Trophoblast cell (in vitro differentiated cells and primary cell): Measurements from ENCODE around the gene CELF1.

Source experiments
- DNase-seq, 2 donors: peaks; one replicate each; pipeline ENCODE4 v3.0.0-alpha.2; 2016
- H2AFZ ChIP-seq: 2 replicates; pipeline ENCODE4 v1.6.1; 2013; ENCODE audit warnings: low read length, moderate library complexity, mild to moderate bottlenecking; ENCODE audit not compliant: insufficient read depth, poor library complexity
- H2AK5ac ChIP-seq: 2 replicates; pipeline ENCODE4 v1.6.1; 2013; ENCODE audit warnings: mild to moderate bottlenecking, low read length
- H2BK120ac ChIP-seq: 2 replicates; pipeline ENCODE4 v1.6.1; 2013; ENCODE audit warnings: low read length, mild to moderate bottlenecking, moderate library complexity; ENCODE audit not compliant: insufficient read depth, poor library complexity
- H2BK12ac ChIP-seq: 2 replicates; pipeline ENCODE4 v1.6.1; 2013; ENCODE audit warnings: mild to moderate bottlenecking, low read length, moderate library complexity
- H2BK5ac ChIP-seq: 2 replicates; pipeline ENCODE4 v1.6.1; 2013; ENCODE audit warnings: low read length, low read depth, moderate library complexity, mild to moderate bottlenecking; ENCODE audit not compliant: poor library complexity
- H3K14ac ChIP-seq: 2 replicates; pipeline ENCODE4 v1.6.1; 2013; ENCODE audit warnings: mild to moderate bottlenecking, low read length
- H3K18ac ChIP-seq: 2 replicates; pipeline ENCODE4 v1.6.1; 2013; ENCODE audit warnings: mild to moderate bottlenecking, low read length
- H3K23ac ChIP-seq: 2 replicates; pipeline ENCODE4 v1.6.1; 2013; ENCODE audit warnings: low read length
- H3K27ac ChIP-seq: 2 replicates; pipeline ENCODE4 v1.5.1; 2013; ENCODE audit warnings: low read depth, mild to moderate bottlenecking, inconsistent platforms, low read length, moderate library complexity
- H3K27me3 ChIP-seq: 2 replicates; pipeline ENCODE4 v1.6.1; 2013; ENCODE audit warnings: inconsistent platforms, mild to moderate bottlenecking, low read length, moderate library complexity; ENCODE audit not compliant: insufficient read depth
- H3K36me3 ChIP-seq, 2 experiments: 1 replicate in 1 of 2; 2 replicates in 1 of 2; pipeline ENCODE4 v1.6.1; 2013; ENCODE audit warnings: low read length in 2 of 2, mild to moderate bottlenecking in 2 of 2, moderate library complexity in 1 of 2; ENCODE audit not compliant: insufficient read depth in 2 of 2, control insufficient read depth in 1 of 2
- H3K4ac ChIP-seq: 2 replicates; pipeline ENCODE4 v1.6.1; 2013; ENCODE audit warnings: low read depth, mild to moderate bottlenecking, low read length, moderate library complexity
- H3K4me1 ChIP-seq, 2 experiments: 1 replicate in 1 of 2; 2 replicates in 1 of 2; pipeline ENCODE4 v1.6.1; 2013; ENCODE audit warnings: low read length in 2 of 2, mild to moderate bottlenecking in 2 of 2, moderate library complexity in 1 of 2; ENCODE audit not compliant: insufficient read depth in 2 of 2, control insufficient read depth in 1 of 2
- H3K4me2 ChIP-seq: 2 replicates; pipeline ENCODE4 v1.6.1; 2013; ENCODE audit warnings: inconsistent platforms, mild to moderate bottlenecking, low read length, moderate library complexity
- H3K4me3 ChIP-seq: 2 replicates; pipeline ENCODE4 v1.5.1; 2013; ENCODE audit warnings: mild to moderate bottlenecking, low read depth, low read length, inconsistent platforms
- H3K79me1 ChIP-seq: one replicate; pipeline ENCODE4 v1.6.1; 2013; ENCODE audit warnings: low read length
- H3K79me2 ChIP-seq: 2 replicates; pipeline ENCODE4 v1.6.1; 2013; ENCODE audit warnings: low read length, mild to moderate bottlenecking; ENCODE audit not compliant: control insufficient read depth, insufficient read depth, poor library complexity
- H3K9ac ChIP-seq: 2 replicates; pipeline ENCODE4 v1.6.1; 2013; ENCODE audit warnings: mild to moderate bottlenecking, low read length
- H3K9me3 ChIP-seq: 2 replicates; pipeline ENCODE4 v1.6.1; 2013; ENCODE audit warnings: low read depth, mild to moderate bottlenecking, control low read depth, inconsistent platforms, low read length; ENCODE audit not compliant: insufficient read depth
- H4K12ac ChIP-seq: 2 replicates; pipeline ENCODE4 v1.6.1; 2013; ENCODE audit warnings: low read depth, mild to moderate bottlenecking, low read length, moderate library complexity
- H4K8ac ChIP-seq: 2 replicates; pipeline ENCODE4 v1.6.1; 2013; ENCODE audit warnings: low read depth, mild to moderate bottlenecking, low read length, moderate library complexity
- H4K91ac ChIP-seq: one replicate; pipeline ENCODE4 v1.6.1; 2013; ENCODE audit warnings: low read depth, mild to moderate bottlenecking, low read length, moderate library complexity
- WGBS: extraction: QIAGEN DNeasy Blood & Tissue Kit; methylation state at CpG from one replicate; pipeline ENCODE4 v1.1.7; 2013; ENCODE audit warnings: missing lambda C conversion rate; ENCODE audit not compliant: insufficient read length, insufficient coverage; ENCODE audit errors: extremely low coverage; 5-methylcytosine and 5-hydroxymethylcytosine counted together

CELF1 gene

DNA sequence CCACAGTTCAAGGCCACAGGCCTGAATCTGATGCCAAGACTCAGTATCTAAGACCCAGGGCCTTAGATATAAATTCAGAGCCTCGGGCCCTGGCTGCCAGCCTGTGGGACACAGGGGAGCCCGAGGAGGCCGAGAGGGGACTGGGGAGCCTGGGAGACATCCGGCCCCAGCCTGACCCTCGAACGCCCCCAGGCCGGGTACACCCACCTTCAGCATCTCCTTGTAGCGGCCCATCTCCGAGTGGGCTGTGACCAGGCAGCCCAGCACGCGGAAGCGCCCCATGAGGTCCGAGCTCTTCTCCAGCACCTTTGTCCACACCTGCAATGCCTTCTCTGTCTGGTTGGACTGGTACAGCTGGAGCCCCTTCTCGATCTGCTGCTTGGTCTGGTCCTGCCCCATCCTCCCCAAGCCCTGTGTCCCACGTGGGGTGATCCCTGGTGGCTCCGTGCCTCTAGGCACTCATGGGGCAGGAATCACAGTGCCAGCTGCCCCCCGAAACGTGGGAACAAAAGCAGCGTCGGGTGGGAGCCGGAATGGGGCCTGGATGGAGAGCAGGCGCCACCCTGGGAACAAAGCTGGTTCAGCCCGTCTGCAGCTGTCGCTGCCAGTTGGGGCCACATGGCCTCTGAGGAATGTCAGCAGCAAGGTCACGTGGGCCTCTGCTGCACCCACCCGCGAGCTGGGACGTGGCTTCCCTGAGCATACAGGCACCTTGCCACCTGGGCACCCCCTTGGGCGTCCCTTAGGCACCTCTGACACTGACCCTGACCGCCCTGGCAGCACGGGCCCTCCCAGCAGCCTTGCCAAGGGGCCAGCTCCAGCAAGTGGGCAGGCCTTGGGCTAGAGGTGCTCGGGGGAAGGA is 104.1 kb downstream of the CELF1 start, which contains the start of gene RAPSN:
Gene RAPSN, minus strand, starts transcription at position 571 of the 862 bp plus-strand sequence. Its CDS starts 172 bp downstream, at position 399.
- WGBS: no CpG with 5 or more reads among the region's 32 CpGs
- Histone ChIP-seq H3K14ac (no peak within 1 kb of the TSS), H2BK120ac (no peak within 1 kb of the TSS)

DNA sequence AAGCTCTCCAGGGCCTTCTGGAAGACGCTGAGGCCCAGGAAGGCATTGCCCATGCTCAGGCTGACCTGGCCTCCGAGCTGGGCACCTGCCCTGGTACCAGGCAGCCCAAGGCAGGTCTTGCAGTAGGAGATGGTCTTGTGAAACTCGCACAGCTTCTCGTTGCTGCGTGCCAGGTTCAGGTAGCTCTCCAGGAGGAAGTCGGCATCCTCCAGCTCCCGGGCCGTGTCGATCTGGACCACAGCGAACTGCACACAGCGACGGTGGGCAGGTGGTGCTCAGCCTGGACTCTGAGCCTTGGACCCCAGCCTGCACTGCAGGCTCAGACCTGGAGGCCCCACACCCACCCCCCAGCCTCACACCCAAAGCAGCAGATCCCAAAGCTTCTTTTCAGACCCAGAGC is 105.0 kb downstream of the CELF1 start:
- H2BK12ac ChIP-seq: no peak overlapping the region
- H4K8ac ChIP-seq: no peak overlapping the region
- H3K79me1 ChIP-seq: no peaks in the 10 kb centered on the region
- no peak overlapping the region for H2BK120ac ChIP-seq
- no peak overlapping the region for H2BK5ac ChIP-seq
- H3K9ac ChIP-seq: no peak overlapping the region
- no peak overlapping the region for H4K91ac ChIP-seq
- H3K4ac ChIP-seq: no peak overlapping the region
- H3K4me2 ChIP-seq: no peak overlapping the region
- no peak overlapping the region for H3K14ac ChIP-seq
- no peaks in the 10 kb centered on the region for H3K27me3 ChIP-seq
- H3K23ac ChIP-seq: no peak overlapping the region
- no peak overlapping the region for H3K27ac ChIP-seq
- no peak for DNase-seq
- no peak overlapping the region for H3K4me3 ChIP-seq
- H3K18ac ChIP-seq: no peak overlapping the region
- no CpG with 5 or more reads among the region's 12 CpGs for WGBS
- H2AK5ac ChIP-seq: no peak overlapping the region
- H3K9me3 ChIP-seq: no peaks in the 10 kb centered on the region
- H3K4me1 ChIP-seq: no peaks in the 10 kb centered on the region
- no peak overlapping the region for H4K12ac ChIP-seq
- H3K36me3 ChIP-seq: no peaks in the 10 kb centered on the region
- no peaks in the 10 kb centered on the region for H3K79me2 ChIP-seq
- H2AFZ ChIP-seq: no peak overlapping the region

More for the DNA sequence above, 104.1 kb downstream of the CELF1 start, which contains the start of gene RAPSN:
- H3K4me3 ChIP-seq: no peak within 1 kb of the TSS
- no peak within 1 kb of the TSS for H3K9ac ChIP-seq
- no peak within 1 kb of the TSS for H4K91ac ChIP-seq
- H3K27me3 ChIP-seq: no peaks in the 10 kb centered on the region
- no peak within 1 kb of the TSS for H4K8ac ChIP-seq
- H3K36me3 ChIP-seq: no peaks in the 10 kb centered on the region
- no peak within 1 kb of the TSS for H4K12ac ChIP-seq
- no peak within 1 kb of the TSS for H3K23ac ChIP-seq
- no peak within 1 kb of the TSS for H2BK12ac ChIP-seq
- no peaks in the 10 kb centered on the region for H3K79me2 ChIP-seq
- H2BK5ac ChIP-seq: no peak within 1 kb of the TSS
- H2AFZ ChIP-seq: no peak within 1 kb of the TSS
- H3K27ac ChIP-seq: no peak within 1 kb of the TSS
- H3K9me3 ChIP-seq: no peaks in the 10 kb centered on the region
- DNase-seq: no peak
- H3K79me1 ChIP-seq: no peaks in the 10 kb centered on the region
- no peak within 1 kb of the TSS for H3K18ac ChIP-seq
- H2AK5ac ChIP-seq: no peak within 1 kb of the TSS
- no peaks in the 10 kb centered on the region for H3K4me1 ChIP-seq
- no peak within 1 kb of the TSS for H3K4me2 ChIP-seq
- no peak within 1 kb of the TSS for H3K4ac ChIP-seq

GRCh38 chr11:47446833-47447232 is 106.1 kb downstream of the CELF1 start:
- H2BK120ac ChIP-seq: no peak overlapping the region
- no peak overlapping the region for H3K4me2 ChIP-seq
- WGBS: no CpG with 5 or more reads among the region's 9 CpGs
- no peak overlapping the region for H4K8ac ChIP-seq
- H3K36me3 ChIP-seq: no peaks in the 10 kb centered on the region
- H3K4me1 ChIP-seq: no peaks in the 10 kb centered on the region
- no peaks in the 10 kb centered on the region for H3K79me1 ChIP-seq
- no peak overlapping the region for H3K27ac ChIP-seq
- no peaks in the 10 kb centered on the region for H3K79me2 ChIP-seq
- no peak overlapping the region for H2BK5ac ChIP-seq
- H4K12ac ChIP-seq: no peak overlapping the region
- no peak for DNase-seq
- H3K4ac ChIP-seq: no peak overlapping the region
- H3K9ac ChIP-seq: no peak overlapping the region
- H3K14ac ChIP-seq: no peak overlapping the region
- H2AFZ ChIP-seq: no peak overlapping the region
- H3K23ac ChIP-seq: no peak overlapping the region
- H3K18ac ChIP-seq: no peak overlapping the region
- H3K9me3 ChIP-seq: no peaks in the 10 kb centered on the region
- no peak overlapping the region for H2AK5ac ChIP-seq
- H2BK12ac ChIP-seq: no peak overlapping the region
- no peak overlapping the region for H3K4me3 ChIP-seq
- no peak overlapping the region for H4K91ac ChIP-seq
- H3K27me3 ChIP-seq: no peaks in the 10 kb centered on the region

DNA sequence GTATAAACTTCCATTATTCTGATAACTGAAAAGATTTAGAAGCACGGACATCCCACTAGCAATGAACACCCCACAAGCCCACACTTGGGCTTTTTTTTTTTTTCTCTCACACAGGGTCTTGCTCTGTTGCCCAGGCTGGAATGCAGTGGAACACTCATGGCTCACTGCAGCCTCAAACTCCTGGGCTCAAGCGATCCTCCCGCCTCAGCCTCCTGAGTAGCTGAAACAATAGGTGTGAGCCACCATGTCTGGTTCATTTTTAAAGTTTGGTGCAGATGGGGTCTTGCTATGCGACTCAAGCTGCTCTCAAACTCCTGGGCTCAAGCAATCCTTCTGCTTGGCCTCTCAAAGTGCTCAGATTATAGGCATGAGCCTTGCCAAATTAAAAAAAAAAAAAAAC is 107.1 kb downstream of the CELF1 start:
- Histone ChIP-seq H2BK12ac (no peak overlapping the region), H3K23ac (no peak overlapping the region), H4K91ac (no peak overlapping the region), H3K4ac (no peak overlapping the region), H3K9me3 (no peaks in the 10 kb centered on the region), H2AFZ (no peak overlapping the region), H2BK5ac (no peak overlapping the region), H3K9ac (no peak overlapping the region), H2BK120ac (no peak overlapping the region), H3K79me1 (no peaks in the 10 kb centered on the region), H3K27me3 (no peaks in the 10 kb centered on the region), H3K18ac (no peak overlapping the region), H3K4me3 (no peak overlapping the region), H3K36me3 (no peaks in the 10 kb centered on the region), H3K79me2 (no peaks in the 10 kb centered on the region), H3K4me2 (no peak overlapping the region), H4K8ac (no peak overlapping the region), H3K4me1 (no peaks in the 10 kb centered on the region), H3K14ac (no peak overlapping the region), H4K12ac (no peak overlapping the region), H2AK5ac (no peak overlapping the region), H3K27ac (no peak overlapping the region)
- no CpG with 5 or more reads among the region's 4 CpGs for WGBS
- no peak for DNase-seq
